ENCODE data around the gene FRA10AC1.

DNA sequence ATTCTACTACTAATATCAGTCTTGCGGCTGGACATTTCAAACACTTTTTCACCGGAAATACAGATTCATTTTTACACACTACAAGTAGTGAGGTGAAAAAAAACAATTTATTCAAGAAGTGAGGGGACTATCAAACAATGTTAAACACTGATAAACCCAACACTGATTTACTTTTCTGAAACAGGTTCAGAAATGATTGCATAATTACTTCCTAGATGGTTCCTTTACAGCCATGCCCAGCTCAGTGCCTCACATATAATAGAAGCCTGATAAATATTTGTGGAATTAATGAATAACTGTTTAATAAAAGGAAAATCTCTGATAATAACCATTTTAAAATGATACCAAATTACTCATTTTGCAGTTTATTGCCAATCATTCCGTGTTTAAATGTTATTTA is 34.6 kb downstream of the FRA10AC1 start:
- TF ChIP-seq SPI1 (IDR thresholded peaks at IDR 0.05; ENCODE audit: borderline replicate concordance, insufficient read depth, low read depth, low read length) = no peak
- TF ChIP-seq, protein P1, sequence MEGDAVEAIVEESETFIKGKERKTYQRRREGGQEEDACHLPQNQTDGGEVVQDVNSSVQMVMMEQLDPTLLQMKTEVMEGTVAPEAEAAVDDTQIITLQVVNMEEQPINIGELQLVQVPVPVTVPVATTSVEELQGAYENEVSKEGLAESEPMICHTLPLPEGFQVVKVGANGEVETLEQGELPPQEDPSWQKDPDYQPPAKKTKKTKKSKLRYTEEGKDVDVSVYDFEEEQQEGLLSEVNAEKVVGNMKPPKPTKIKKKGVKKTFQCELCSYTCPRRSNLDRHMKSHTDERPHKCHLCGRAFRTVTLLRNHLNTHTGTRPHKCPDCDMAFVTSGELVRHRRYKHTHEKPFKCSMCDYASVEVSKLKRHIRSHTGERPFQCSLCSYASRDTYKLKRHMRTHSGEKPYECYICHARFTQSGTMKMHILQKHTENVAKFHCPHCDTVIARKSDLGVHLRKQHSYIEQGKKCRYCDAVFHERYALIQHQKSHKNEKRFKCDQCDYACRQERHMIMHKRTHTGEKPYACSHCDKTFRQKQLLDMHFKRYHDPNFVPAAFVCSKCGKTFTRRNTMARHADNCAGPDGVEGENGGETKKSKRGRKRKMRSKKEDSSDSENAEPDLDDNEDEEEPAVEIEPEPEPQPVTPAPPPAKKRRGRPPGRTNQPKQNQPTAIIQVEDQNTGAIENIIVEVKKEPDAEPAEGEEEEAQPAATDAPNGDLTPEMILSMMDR (IDR thresholded peaks at IDR 0.05 in 2 of 3, conservative IDR thresholded peaks at IDR 0.05 in 1 of 3; ENCODE audit: control insufficient read depth in 2 of 3, extremely low read depth in 1 of 3, insufficient read depth in 1 of 3, low read depth in 3 of 3, low read length in 3 of 3) = no peak
- TF ChIP-seq POLR2AphosphoS5 (IDR thresholded peaks at IDR 0.05; ENCODE audit: low read length) = no peak
- TF ChIP-seq, protein P2, sequence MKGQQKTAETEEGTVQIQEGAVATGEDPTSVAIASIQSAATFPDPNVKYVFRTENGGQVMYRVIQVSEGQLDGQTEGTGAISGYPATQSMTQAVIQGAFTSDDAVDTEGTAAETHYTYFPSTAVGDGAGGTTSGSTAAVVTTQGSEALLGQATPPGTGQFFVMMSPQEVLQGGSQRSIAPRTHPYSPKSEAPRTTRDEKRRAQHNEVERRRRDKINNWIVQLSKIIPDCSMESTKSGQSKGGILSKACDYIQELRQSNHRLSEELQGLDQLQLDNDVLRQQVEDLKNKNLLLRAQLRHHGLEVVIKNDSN (IDR thresholded peaks at IDR 0.05; ENCODE audit: borderline replicate concordance, extremely low read length, insufficient read depth, low read depth, low read length) = no peak
- TF ChIP-seq, protein P3, sequence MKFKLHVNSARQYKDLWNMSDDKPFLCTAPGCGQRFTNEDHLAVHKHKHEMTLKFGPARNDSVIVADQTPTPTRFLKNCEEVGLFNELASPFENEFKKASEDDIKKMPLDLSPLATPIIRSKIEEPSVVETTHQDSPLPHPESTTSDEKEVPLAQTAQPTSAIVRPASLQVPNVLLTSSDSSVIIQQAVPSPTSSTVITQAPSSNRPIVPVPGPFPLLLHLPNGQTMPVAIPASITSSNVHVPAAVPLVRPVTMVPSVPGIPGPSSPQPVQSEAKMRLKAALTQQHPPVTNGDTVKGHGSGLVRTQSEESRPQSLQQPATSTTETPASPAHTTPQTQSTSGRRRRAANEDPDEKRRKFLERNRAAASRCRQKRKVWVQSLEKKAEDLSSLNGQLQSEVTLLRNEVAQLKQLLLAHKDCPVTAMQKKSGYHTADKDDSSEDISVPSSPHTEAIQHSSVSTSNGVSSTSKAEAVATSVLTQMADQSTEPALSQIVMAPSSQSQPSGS (IDR thresholded peaks at IDR 0.05; ENCODE audit: low read length) = no peak
- no peak for TF ChIP-seq RCOR1 (conservative IDR thresholded peaks at IDR 0.05; ENCODE audit: low read depth, low read length)
- TF ChIP-seq PAX5 (IDR thresholded peaks at IDR 0.05; ENCODE audit: borderline replicate concordance, low read depth, low read length) = no peak
- TF ChIP-seq ZNF217 (IDR thresholded peaks at IDR 0.05) = no peak
- no peak for TF ChIP-seq FOS (IDR thresholded peaks at IDR 0.05; ENCODE audit: borderline replicate concordance, extremely low read depth, insufficient read length)
- TF ChIP-seq, protein P4, sequence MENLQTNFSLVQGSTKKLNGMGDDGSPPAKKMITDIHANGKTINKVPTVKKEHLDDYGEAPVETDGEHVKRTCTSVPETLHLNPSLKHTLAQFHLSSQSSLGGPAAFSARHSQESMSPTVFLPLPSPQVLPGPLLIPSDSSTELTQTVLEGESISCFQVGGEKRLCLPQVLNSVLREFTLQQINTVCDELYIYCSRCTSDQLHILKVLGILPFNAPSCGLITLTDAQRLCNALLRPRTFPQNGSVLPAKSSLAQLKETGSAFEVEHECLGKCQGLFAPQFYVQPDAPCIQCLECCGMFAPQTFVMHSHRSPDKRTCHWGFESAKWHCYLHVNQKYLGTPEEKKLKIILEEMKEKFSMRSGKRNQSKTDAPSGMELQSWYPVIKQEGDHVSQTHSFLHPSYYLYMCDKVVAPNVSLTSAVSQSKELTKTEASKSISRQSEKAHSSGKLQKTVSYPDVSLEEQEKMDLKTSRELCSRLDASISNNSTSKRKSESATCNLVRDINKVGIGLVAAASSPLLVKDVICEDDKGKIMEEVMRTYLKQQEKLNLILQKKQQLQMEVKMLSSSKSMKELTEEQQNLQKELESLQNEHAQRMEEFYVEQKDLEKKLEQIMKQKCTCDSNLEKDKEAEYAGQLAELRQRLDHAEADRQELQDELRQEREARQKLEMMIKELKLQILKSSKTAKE (IDR thresholded peaks at IDR 0.05; ENCODE audit: low read depth, poor library complexity, severe bottlenecking) = no peak
- no peak for TF ChIP-seq EZH2 (IDR thresholded peaks at IDR 0.05; ENCODE audit: borderline replicate concordance, control insufficient read depth, low read depth, low read length)
- TF ChIP-seq NRF1 (conservative IDR thresholded peaks at IDR 0.05; ENCODE audit: low read depth, low read length) = no peak
- no peak for TF ChIP-seq SIN3A (IDR thresholded peaks at IDR 0.05; ENCODE audit: low read depth, low read length)
